ENCODE measurements around the gene RSRC2.
"Not testable (repeated sequence)": the region's sequence is repeated elsewhere in the genome, so short reads cannot be mapped to it uniquely, and the experiment has no call there.

Gene RSRC2

GRCh38 chr12:122518908-122519307 lies 7.8 kb downstream of the RSRC2 start:
- DNase-seq (ENCODE audit: low read depth in 3 of 3, low spot score in 1 of 3): no peak

DNA sequence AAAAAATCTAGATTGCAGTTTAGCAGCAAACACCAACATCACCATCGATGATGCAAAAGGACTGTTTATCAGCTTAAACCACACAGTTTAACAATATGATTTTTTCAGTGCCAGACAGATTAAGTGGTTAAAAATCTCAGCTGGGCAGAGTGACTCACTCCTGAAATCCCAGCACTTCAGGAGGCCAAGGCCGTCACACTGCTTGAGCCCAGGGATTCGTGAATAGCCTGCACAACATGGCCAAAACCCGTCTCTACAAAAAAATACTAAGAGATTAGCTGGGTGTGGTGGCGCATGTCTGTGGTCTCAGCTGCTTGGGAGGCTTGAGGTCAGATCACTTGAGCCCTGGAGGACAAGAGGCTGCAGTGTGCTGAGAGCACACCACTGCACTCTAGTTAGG lies 8.9 kb downstream of the RSRC2 start:
- no peak for DNase-seq (ENCODE audit: low read depth in 3 of 3, low spot score in 1 of 3)

DNA sequence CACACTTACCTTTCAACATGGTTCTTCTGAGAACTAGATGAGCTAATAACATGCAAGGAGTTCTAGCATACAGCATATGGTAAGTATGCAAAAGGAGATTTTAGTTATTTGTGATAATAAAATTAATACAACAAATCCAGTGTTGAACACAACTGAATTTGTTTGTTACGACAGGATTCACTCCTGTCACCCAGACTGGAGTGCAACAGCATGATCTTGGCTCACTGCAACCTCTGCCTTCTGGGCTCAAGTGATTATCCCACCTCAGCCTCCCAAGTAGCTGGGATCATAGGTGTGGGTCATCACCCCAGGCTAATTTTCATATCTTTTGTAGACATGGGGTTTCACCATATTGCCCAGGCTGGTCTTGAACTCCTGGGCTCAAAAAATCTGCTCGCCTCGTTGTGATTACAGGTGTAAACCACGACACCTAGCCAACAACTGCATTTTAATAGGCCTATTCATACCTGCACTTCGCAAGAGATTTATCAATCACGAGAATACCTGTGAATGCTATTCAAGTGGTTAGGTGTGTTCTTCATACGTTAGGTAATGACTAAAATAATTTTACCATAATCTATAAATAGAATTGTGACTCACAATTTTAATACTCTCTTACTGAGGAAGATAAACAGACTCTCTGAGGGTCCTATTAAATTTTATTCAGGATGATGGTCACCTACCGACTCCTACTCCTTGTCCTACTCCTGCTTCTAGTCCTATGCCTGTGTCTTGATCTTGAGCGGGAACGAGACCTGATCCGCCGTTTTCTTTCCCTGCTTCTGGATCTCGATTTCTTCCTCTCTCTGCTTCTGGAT lies 10.0 kb downstream of the RSRC2 start:
- no peak for DNase-seq (ENCODE audit: low read depth in 3 of 3, low spot score in 1 of 3)

DNA sequence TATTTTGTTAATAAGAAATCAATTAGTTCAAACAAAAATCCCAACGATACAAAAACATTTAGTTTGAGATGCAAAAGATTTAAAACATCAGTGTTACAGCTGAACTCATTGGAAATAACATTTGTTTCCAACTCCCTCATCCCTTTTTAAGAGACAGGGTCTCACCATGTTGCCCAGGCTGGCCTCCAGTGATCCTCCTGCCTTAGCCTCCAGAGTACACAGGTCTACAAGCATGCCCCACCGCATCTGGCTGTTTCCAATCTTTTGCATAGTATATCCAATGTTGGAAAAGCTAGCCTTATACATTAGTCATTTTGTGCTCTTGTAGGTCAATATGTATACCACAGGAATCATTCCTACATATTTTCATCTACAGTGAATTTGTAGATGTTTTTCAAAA lies 11.5 kb downstream of the RSRC2 start:
- no peak for DNase-seq (ENCODE audit: low read depth in 3 of 3, low spot score in 1 of 3)

- no peak for DNase-seq (ENCODE audit: low read depth in 3 of 3, low spot score in 1 of 3)
Measured at GRCh38 chr12:122513660-122514059, 13.1 kb downstream of the RSRC2 start.

DNA sequence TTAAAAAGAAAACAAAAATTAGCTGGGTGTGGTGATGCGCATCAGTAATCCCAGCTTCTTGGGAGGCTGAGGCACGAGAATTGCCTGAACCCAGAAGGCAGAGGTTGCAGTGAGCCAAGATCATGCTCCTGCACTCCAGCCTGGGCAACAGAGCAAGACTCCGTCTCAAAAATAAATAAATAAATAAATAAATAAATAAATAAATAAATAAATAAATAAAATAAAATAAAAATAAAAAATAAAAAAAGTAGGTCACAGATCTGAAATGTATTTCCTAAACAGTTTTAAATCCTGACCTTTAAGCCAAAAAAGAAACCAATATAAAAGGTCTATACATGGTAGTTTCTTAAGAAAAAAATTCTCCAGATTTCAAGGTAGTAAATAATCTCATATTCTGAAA lies 13.7 kb downstream of the RSRC2 start:
- DNase-seq (ENCODE audit: low read depth in 3 of 3, low spot score in 1 of 3): not testable (repeated sequence)

- no peak for DNase-seq (ENCODE audit: low read depth in 3 of 3, low spot score in 1 of 3)
Measured at GRCh38 chr12:122508163-122508562, 18.6 kb downstream of the RSRC2 start.

GRCh38 chr12:122506393-122506938 lies 20.3 kb downstream of the RSRC2 start:
- no peak for DNase-seq (ENCODE audit: low read depth in 3 of 3, low spot score in 1 of 3)

- DNase-seq (ENCODE audit: low read depth in 3 of 3, low spot score in 1 of 3): no peak
Measured at GRCh38 chr12:122505419-122506051, 21.2 kb downstream of the RSRC2 start.

DNA sequence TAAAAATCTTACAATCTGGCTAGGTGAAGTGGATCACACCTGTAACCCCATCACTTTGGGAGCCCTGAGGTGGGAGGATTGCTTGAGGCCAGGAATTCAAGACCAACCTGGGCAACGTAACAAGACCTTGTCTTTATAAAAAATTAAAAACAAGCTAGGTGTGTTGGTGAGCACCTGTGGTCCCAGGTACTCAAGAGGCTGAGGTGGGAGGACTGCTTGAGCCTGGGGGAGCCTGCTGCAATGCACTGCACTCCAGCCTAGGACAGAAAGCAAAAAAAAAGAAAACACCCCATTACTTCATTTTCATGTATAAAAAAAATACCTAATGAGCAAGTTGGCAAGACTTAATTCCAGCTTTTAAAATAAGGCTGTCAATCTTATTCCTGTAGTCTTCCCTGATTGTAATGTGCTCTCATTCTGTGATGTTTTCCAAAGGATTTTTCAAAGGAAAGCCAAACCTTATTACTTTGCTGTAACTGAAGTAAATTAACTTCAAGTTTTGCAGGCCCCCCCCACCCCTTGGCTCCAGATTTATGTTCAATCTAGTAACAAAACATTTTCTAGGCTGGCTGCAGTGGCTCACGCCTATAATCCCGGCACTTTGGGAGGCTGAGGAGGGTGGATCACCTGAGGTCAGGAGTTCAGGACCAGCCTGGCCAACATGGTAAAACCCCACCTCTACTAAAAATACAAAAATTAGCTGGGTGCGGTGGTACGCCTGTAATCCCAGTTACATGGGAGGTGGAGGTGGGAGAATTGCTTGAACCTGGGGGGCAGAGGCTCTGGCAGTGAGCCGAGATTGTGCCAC lies 22.7 kb downstream of the RSRC2 start:
- no peak for DNase-seq (ENCODE audit: low read depth in 3 of 3, low spot score in 1 of 3)

GRCh38 chr12:122503147-122503751 lies 23.5 kb downstream of the RSRC2 start:
- DNase-seq (ENCODE audit: low read depth in 3 of 3, low spot score in 1 of 3): no peak

GRCh38 chr12:122501489-122501989 lies 25.2 kb downstream of the RSRC2 start:
- no peak for DNase-seq (ENCODE audit: low read depth in 3 of 3, low spot score in 1 of 3)

- peak; percentile 89 to 92 (median 91) for DNase-seq (ENCODE audit: low read depth in 3 of 3, low spot score in 1 of 3)
Measured at GRCh38 chr12:122500685-122501488, 25.8 kb downstream of the RSRC2 start, which contains the start of gene ZCCHC8. ZCCHC8 (minus strand) TSS chr12:122500932; CDS start chr12:122500840, 92 bp downstream.

GRCh38 chr12:122499991-122500684 lies 26.6 kb downstream of the RSRC2 start:
- peak in 2 of 3 donors; percentile 3 to 12 for DNase-seq (ENCODE audit: low read depth in 3 of 3, low spot score in 1 of 3)

- no peak for DNase-seq (ENCODE audit: low read depth in 3 of 3, low spot score in 1 of 3)
Measured at GRCh38 chr12:122495258-122495657, 31.5 kb downstream of the RSRC2 start.

DNA sequence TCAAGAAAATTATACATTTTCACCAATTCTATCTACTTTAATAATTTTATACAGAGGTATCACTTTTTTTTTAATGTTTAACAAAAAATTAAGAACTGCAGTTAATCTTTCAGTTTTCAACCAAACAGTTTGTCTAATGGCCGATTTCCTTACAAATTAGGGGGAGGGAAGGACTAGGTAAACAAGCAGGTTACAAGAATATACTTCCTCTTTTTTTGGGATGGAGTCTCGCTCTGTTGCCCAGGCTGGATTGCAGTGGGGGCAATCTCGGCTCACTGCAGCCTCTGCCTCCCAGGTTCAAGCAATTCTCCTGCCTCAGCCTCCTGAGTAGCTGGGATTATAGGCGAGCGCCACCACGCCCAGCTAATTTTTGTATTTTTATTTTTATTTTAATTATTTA lies 33.5 kb downstream of the RSRC2 start:
- DNase-seq (ENCODE audit: low read depth in 3 of 3, low spot score in 1 of 3): not testable (repeated sequence)

DNA sequence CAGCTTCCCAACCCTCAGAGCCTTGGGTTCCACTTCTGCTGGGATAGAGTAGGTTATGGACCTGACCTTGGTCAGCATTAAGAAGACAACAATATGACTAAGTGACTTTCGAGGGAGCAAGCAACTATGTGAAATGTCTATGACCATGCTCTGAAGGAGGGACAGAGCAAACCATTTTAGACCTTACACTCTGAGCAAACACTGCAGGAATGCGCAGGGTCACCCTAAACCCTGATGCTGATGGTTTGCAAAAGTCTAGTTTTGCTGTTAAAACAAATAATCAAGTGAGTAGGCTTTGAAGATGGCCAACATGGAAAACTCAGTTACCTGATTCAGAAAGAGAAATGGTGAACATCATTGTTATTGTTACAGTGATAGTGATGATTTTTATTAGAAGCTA lies 34.7 kb downstream of the RSRC2 start:
- DNase-seq (ENCODE audit: low read depth in 3 of 3, low spot score in 1 of 3): no peak

DNA sequence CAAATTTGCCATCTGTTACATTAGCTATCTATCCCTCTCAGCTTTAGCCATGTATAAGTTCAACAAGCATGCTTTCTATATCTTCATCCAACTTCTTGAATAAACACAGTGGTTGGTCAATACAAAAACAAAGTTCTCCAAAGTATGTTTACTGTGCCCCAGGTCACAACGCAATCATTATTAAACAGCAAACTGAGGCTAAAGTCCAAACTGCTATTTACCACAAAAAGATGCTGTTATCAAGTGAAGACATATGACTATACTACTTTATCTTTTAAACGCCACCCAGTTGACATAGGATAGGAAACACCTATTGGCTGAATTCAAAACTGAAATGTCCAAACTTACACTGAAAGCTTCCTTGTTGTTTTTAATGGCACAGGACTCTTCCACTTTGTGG lies 37.7 kb downstream of the RSRC2 start:
- no peak for DNase-seq (ENCODE audit: low read depth in 3 of 3, low spot score in 1 of 3)

GRCh38 chr12:122487807-122488206 lies 38.9 kb downstream of the RSRC2 start:
- not testable (repeated sequence) for DNase-seq (ENCODE audit: low read depth in 3 of 3, low spot score in 1 of 3)

All from stimulated activated CD4-positive, alpha-beta T cell treated with anti-CD3 and anti-CD28 coated beads, TNF-alpha, amount 100 ng/mL, for 1 hour (primary cell).